ENCODE results near the gene SUSD6. TPM values are rescaled to one million over a fixed set of nuclear protein-coding genes. Genes with fewer than 3 reads are reported as not detected.

SUSD6 gene
- total RNA-seq, 1 experiment from 2014 or later: 21.5 TPM

DNA sequence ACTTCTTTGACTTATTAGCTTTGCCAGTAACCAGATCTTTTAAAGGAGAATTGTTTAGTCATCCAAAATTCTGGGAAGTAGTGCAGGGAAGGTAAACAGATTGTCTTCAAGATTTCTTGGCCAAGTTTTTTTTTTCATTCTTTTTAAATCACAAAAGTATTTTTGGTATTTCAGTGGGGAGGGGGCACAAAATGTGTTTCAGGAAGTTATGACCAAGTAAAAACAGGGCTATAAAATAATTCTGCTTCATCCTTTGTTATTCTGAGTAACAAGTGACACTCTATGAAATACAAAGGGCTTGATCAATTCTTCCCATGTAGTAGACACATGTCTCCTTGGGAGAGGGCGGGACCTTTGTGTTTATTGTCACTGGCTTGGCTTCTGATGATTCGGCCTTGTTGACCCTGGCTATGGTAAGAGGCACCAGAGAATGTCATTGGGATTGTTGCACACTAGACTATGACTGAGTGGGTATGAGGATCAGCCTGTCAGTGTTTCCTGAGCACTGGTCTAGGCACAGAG is 55.4 kb downstream of the SUSD6 start:
- peaks cover 22% of the 10 kb centered on the region for H3K4me1 Mint-ChIP-seq (ENCODE audit: low read depth, unreplicated experiment)
- no peak for DNase-seq

GRCh38 chr14:69667938-69668335 is 56.5 kb downstream of the SUSD6 start:
- Mint-ChIP-seq H3K27me3 (ENCODE audit: insufficient read depth, unreplicated experiment) (no peaks in the 10 kb centered on the region), H3K4me3 (ENCODE audit: unreplicated experiment) (no peak overlapping the region), H3K27ac (ENCODE audit: unreplicated experiment) (no peak overlapping the region), H3K9me3 (ENCODE audit: unreplicated experiment) (no peaks in the 10 kb centered on the region), H3K4me1 (ENCODE audit: low read depth, unreplicated experiment) (peaks cover 11% of the 10 kb centered on the region), H3K36me3 (ENCODE audit: insufficient read depth, unreplicated experiment) (no peaks in the 10 kb centered on the region)
- intact Hi-C loops (cut with micrococcal nuclease; ENCODE audit: unreplicated experiment): no loop called here
- TF ChIP-seq CTCF (IDR thresholded peaks at IDR 0.05; ENCODE audit: insufficient read depth in 1 of 2, low read depth in 1 of 2, low read length in 1 of 2, severe bottlenecking in 1 of 2, unreplicated experiment in 1 of 2): no peak
- CTCF ChIA-PET: interaction anchor here (0.7 kb wide), 1 partner anchor 21 kb away, joined by 4 read pairs; no protein-coding TSS in a partner anchor
- H3K4me3 ChIP-seq (ENCODE audit: low read depth, low read length): no peak overlapping the region
- H3K4me1 ChIP-seq: peaks cover 29% of the 10 kb centered on the region
- BruUV-seq (replicated peaks): no TSS peak
- H3K9me3 ChIP-seq: no peaks in the 10 kb centered on the region
- no peak for DNase-seq
- POLR2A ChIA-PET: no interaction called here
- no peaks in the 10 kb centered on the region for H3K27me3 ChIP-seq (replicated peaks; ENCODE audit: control insufficient read depth, insufficient read depth, low read length)
- H3K36me3 ChIP-seq (ENCODE audit: control insufficient read depth, insufficient read depth, low read length): peaks cover 1% of the 10 kb centered on the region

More for the DNA sequence above, 55.4 kb downstream of the SUSD6 start:
- intact Hi-C loops (cut with micrococcal nuclease; ENCODE audit: unreplicated experiment): no loop called here
- no TSS peak for BruUV-seq (replicated peaks)
- Histone ChIP-seq H3K27me3 (replicated peaks; ENCODE audit: control insufficient read depth, insufficient read depth, low read length) (no peaks in the 10 kb centered on the region), H3K9me3 (no peaks in the 10 kb centered on the region), H3K36me3 (ENCODE audit: control insufficient read depth, insufficient read depth, low read length) (peaks cover 1% of the 10 kb centered on the region; the same call in 1 of the 2 replicates), H3K4me3 (ENCODE audit: low read depth, low read length) (no peak overlapping the region), H3K4me1 (peaks cover 41% of the 10 kb centered on the region)
- CTCF ChIA-PET: no interaction called here
- TF ChIP-seq CTCF (IDR thresholded peaks at IDR 0.05; ENCODE audit: insufficient read depth in 1 of 2, low read depth in 1 of 2, low read length in 1 of 2, severe bottlenecking in 1 of 2, unreplicated experiment in 1 of 2): no peak
- no peak overlapping the region for H3K4me3 Mint-ChIP-seq (ENCODE audit: unreplicated experiment)
- no peak overlapping the region for H3K27ac Mint-ChIP-seq (ENCODE audit: unreplicated experiment)
- H3K36me3 Mint-ChIP-seq (ENCODE audit: insufficient read depth, unreplicated experiment): no peaks in the 10 kb centered on the region
- no peaks in the 10 kb centered on the region for H3K9me3 Mint-ChIP-seq (ENCODE audit: unreplicated experiment)
- POLR2A ChIA-PET: no interaction called here
- H3K27me3 Mint-ChIP-seq (ENCODE audit: insufficient read depth, unreplicated experiment): no peaks in the 10 kb centered on the region

DNA sequence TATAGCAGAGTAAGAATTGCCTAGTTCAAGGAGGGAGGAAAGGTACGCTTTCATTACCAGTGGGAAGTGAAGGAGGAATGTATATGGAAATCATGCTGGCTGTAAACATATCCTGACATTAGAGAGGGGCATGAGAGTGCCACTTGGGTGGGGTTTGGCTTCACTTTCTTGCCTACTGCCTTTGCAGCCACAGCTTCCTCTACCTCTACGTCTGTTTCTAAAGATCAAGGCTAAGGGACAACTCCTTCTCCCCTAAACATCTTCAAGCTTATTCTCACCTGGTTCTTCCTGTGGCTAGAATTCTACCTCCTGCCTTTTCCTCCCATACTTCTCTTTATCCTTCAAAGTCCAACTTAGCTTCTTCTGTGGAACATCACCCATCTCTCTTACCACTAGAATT is 58.0 kb downstream of the SUSD6 start:
- no peak overlapping the region for H3K4me3 Mint-ChIP-seq (ENCODE audit: unreplicated experiment)
- no peaks in the 10 kb centered on the region for H3K9me3 Mint-ChIP-seq (ENCODE audit: unreplicated experiment)
- H3K27me3 Mint-ChIP-seq (ENCODE audit: insufficient read depth, unreplicated experiment): no peaks in the 10 kb centered on the region
- no peaks in the 10 kb centered on the region for H3K9me3 ChIP-seq
- peaks cover 19% of the 10 kb centered on the region for H3K4me1 ChIP-seq
- intact Hi-C loops (cut with micrococcal nuclease; ENCODE audit: unreplicated experiment): no loop called here
- no peak for DNase-seq
- BruUV-seq (replicated peaks): no TSS peak
- no peak overlapping the region for H3K4me3 ChIP-seq (ENCODE audit: low read depth, low read length)
- H3K4me1 Mint-ChIP-seq (ENCODE audit: low read depth, unreplicated experiment): peaks cover 6% of the 10 kb centered on the region
- ChIA-PET CTCF (no interaction called here), POLR2A (interaction anchor here (0.6 kb wide), 1 partner anchor 12 kb away, joined by 4 read pairs; no protein-coding TSS in a partner anchor)
- peaks cover 1% of the 10 kb centered on the region for H3K36me3 ChIP-seq (ENCODE audit: control insufficient read depth, insufficient read depth, low read length)
- no peaks in the 10 kb centered on the region for H3K27me3 ChIP-seq (replicated peaks; ENCODE audit: control insufficient read depth, insufficient read depth, low read length)
- no peak overlapping the region for H3K27ac Mint-ChIP-seq (ENCODE audit: unreplicated experiment)
- TF ChIP-seq CTCF (IDR thresholded peaks at IDR 0.05; ENCODE audit: insufficient read depth in 1 of 2, low read depth in 1 of 2, low read length in 1 of 2, severe bottlenecking in 1 of 2, unreplicated experiment in 1 of 2): no peak
- no peaks in the 10 kb centered on the region for H3K36me3 Mint-ChIP-seq (ENCODE audit: insufficient read depth, unreplicated experiment)

All from Caco-2 (cell line).